ENCODE results near the gene KDM5A.

DNA sequence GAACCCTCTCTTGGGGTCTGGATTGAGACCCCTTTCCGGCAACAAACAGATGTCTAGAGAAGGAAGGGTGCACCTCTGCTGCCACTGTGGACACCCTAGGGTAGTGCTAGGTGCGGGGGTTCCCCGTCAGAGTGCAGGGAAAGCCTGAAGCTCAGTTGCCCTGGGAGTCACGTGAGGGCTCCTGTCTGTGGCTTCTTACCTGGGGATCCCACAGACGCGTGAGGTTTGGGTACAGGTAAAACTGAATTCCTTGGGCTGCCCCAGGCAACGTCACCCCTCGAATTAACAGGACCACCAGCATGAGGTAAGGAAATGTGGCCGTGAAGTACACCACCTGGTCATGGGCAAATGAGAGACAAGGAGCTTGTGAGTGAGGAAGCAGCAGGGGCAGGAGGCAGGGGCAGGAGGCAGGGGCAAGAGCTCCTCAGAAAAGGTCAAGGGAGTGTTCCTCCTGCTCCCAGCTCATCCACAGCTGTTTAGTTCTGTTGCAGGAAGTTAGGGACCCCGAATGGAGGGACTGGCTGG, 154.2 kb downstream of the KDM5A start:
- TF ChIP-seq, protein P1, sequence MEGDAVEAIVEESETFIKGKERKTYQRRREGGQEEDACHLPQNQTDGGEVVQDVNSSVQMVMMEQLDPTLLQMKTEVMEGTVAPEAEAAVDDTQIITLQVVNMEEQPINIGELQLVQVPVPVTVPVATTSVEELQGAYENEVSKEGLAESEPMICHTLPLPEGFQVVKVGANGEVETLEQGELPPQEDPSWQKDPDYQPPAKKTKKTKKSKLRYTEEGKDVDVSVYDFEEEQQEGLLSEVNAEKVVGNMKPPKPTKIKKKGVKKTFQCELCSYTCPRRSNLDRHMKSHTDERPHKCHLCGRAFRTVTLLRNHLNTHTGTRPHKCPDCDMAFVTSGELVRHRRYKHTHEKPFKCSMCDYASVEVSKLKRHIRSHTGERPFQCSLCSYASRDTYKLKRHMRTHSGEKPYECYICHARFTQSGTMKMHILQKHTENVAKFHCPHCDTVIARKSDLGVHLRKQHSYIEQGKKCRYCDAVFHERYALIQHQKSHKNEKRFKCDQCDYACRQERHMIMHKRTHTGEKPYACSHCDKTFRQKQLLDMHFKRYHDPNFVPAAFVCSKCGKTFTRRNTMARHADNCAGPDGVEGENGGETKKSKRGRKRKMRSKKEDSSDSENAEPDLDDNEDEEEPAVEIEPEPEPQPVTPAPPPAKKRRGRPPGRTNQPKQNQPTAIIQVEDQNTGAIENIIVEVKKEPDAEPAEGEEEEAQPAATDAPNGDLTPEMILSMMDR (IDR thresholded peaks at IDR 0.05; ENCODE audit: insufficient read depth, low read length), result no peak
- TF ChIP-seq, protein P2, sequence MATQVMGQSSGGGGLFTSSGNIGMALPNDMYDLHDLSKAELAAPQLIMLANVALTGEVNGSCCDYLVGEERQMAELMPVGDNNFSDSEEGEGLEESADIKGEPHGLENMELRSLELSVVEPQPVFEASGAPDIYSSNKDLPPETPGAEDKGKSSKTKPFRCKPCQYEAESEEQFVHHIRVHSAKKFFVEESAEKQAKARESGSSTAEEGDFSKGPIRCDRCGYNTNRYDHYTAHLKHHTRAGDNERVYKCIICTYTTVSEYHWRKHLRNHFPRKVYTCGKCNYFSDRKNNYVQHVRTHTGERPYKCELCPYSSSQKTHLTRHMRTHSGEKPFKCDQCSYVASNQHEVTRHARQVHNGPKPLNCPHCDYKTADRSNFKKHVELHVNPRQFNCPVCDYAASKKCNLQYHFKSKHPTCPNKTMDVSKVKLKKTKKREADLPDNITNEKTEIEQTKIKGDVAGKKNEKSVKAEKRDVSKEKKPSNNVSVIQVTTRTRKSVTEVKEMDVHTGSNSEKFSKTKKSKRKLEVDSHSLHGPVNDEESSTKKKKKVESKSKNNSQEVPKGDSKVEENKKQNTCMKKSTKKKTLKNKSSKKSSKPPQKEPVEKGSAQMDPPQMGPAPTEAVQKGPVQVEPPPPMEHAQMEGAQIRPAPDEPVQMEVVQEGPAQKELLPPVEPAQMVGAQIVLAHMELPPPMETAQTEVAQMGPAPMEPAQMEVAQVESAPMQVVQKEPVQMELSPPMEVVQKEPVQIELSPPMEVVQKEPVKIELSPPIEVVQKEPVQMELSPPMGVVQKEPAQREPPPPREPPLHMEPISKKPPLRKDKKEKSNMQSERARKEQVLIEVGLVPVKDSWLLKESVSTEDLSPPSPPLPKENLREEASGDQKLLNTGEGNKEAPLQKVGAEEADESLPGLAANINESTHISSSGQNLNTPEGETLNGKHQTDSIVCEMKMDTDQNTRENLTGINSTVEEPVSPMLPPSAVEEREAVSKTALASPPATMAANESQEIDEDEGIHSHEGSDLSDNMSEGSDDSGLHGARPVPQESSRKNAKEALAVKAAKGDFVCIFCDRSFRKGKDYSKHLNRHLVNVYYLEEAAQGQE (IDR thresholded peaks at IDR 0.05; ENCODE audit: insufficient replicate concordance, low read depth), result no peak

All from HL-60 (cell line).